HepG2 (cell line): ENCODE measurements around the gene CSKMT. TPM values are rescaled to one million over a fixed set of nuclear protein-coding genes. Genes with fewer than 3 reads are reported as not detected.
A peak's percentile ranks its signal among the peaks of the same experiment; 100 is the strongest.

Source experiments
- ATF3 ChIP-seq: sonication (generic); formaldehyde crosslinking; IDR thresholded peaks from 2 replicates; pipeline ENCODE4 v1.4.0; 2020; ENCODE audit warnings: missing genetic modification reagents
- HNRNPL ChIP-seq: fragments of 200-400 bp; formaldehyde crosslinking; IDR thresholded peaks from 2 replicates; pipeline ENCODE4 v1.6.1; 2017; ENCODE audit warnings: mild to moderate bottlenecking, low read depth, low read length
- KDM5A ChIP-seq: fragments of 200-600 bp; sonication (generic); IDR thresholded peaks from 2 replicates; pipeline ENCODE4 v1.7.0; 2018; ENCODE audit warnings: antibody characterized with exemption, mild to moderate bottlenecking, low read length, borderline replicate concordance
- MED1 ChIP-seq: sonication (generic); formaldehyde crosslinking; IDR thresholded peaks from 2 replicates; pipeline ENCODE4 v1.4.0; 2020; ENCODE audit warnings: missing genetic modification reagents
- MTA1 ChIP-seq: sonication (generic); formaldehyde crosslinking; IDR thresholded peaks from 2 replicates; pipeline ENCODE4 v1.4.0; 2020; ENCODE audit warnings: missing genetic modification reagents, mild to moderate bottlenecking, borderline replicate concordance
- MXD3 ChIP-seq: IDR thresholded peaks from 2 replicates; pipeline ENCODE4 v1.6.1; 2016; ENCODE audit warnings: mild to moderate bottlenecking, missing biosample characterization, missing genetic modification reagents
- NFAT5 ChIP-seq: sonication (generic); formaldehyde crosslinking; IDR thresholded peaks from 2 replicates; pipeline ENCODE4 v1.4.0; 2020; ENCODE audit warnings: missing genetic modification reagents
- PHF8 ChIP-seq: sonication (generic); formaldehyde crosslinking; IDR thresholded peaks from 2 replicates; pipeline ENCODE4 v1.5.0; 2020; ENCODE audit warnings: missing genetic modification reagents
- RARA ChIP-seq: IDR thresholded peaks from 2 replicates; pipeline ENCODE4 v1.6.1; 2016; ENCODE audit warnings: missing genetic modification reagents, missing compliant biosample characterization
- RBAK ChIP-seq: sonication (generic); formaldehyde crosslinking; IDR thresholded peaks from 2 replicates; pipeline ENCODE4 v1.5.1; 2020; ENCODE audit warnings: mild to moderate bottlenecking, missing genetic modification reagents
- SALL2 ChIP-seq: sonication (generic); formaldehyde crosslinking; IDR thresholded peaks from 2 replicates; pipeline ENCODE4 v1.8.1; 2023; ENCODE audit warnings: mild to moderate bottlenecking, missing genetic modification reagents, inconsistent platforms
- TARDBP ChIP-seq: sonication (generic); formaldehyde crosslinking; IDR thresholded peaks from 2 replicates; pipeline ENCODE4 v1.8.0; 2022; ENCODE audit warnings: mild to moderate bottlenecking, missing genetic modification reagents
- ZBED4 ChIP-seq: sonication (generic); formaldehyde crosslinking; IDR thresholded peaks from 2 replicates; pipeline ENCODE4 v1.4.0; 2020; ENCODE audit warnings: missing genetic modification reagents, borderline replicate concordance
- ZNF224 ChIP-seq: sonication (generic); formaldehyde crosslinking; IDR thresholded peaks from 2 replicates; pipeline ENCODE4 v1.5.0; 2020; ENCODE audit warnings: mild to moderate bottlenecking, missing genetic modification reagents
- ZNF367 ChIP-seq: sonication (generic); formaldehyde crosslinking; IDR thresholded peaks from 2 replicates; pipeline ENCODE4 v1.4.0; 2020; ENCODE audit warnings: missing genetic modification reagents, borderline replicate concordance
- ZNF550 ChIP-seq: sonication (generic); formaldehyde crosslinking; IDR thresholded peaks from 2 replicates; pipeline ENCODE4 v1.4.0; 2020; ENCODE audit warnings: mild to moderate bottlenecking, missing genetic modification reagents, borderline replicate concordance
- ZNF773 ChIP-seq: sonication (generic); formaldehyde crosslinking; IDR thresholded peaks from 2 replicates; pipeline ENCODE4 v1.4.0; 2020; ENCODE audit warnings: missing genetic modification reagents, borderline replicate concordance
- ZNF878 ChIP-seq: sonication (generic); formaldehyde crosslinking; IDR thresholded peaks from 2 replicates; pipeline ENCODE4 v1.8.1; 2023; ENCODE audit warnings: mild to moderate bottlenecking, missing genetic modification reagents, moderate library complexity
- polyA plus RNA-seq, 8 experiments: library from polyadenylated mRNA; depleted of rRNA in 3 of 8; stranded (reverse) in 7 of 8; unstranded in 1 of 8; fragments of >200 nt; fragmentation: Illumina TruSeq in 4 of 8; extraction: Trizol in 4 of 8; gene quantifications; 2 replicates each; pipeline versions ENCODE4 v1.2.1 to v1.2.3, GENCODE V29; 2011 to 2016; ENCODE audit warnings: low read depth in 4 of 8, missing spikeins in 1 of 8, mixed read lengths in 1 of 8; ENCODE audit not compliant: insufficient read depth in 1 of 8
- total RNA-seq, 5 experiments: library from RNA; depleted of rRNA; stranded (reverse); fragments of >200 nt; fragmentation: Illumina TruSeq; extraction: Trizol; gene quantifications; 2 replicates each; pipeline ENCODE4 v1.2.3, GENCODE V29; 2016; ENCODE audit warnings: low read depth in 1 of 5

Gene CSKMT
- total and polyA plus RNA-seq, 2 of the 13 experiments (the other 11 are each of a cell fraction or from before 2014, with no cell fraction given) = 7.6 to 31.8 TPM

GRCh38 chr11:62664405-62665074 lies 572 bp upstream of the CSKMT start (continued):
- no peak for TF ChIP-seq NFAT5 (CRISPR knock-in tag)
- TF ChIP-seq ZNF878 (CRISPR knock-in tag) = no peak
- TF ChIP-seq ZNF773 = no peak
- no peak for TF ChIP-seq RARA (CRISPR knock-in tag)
- TF ChIP-seq MXD3 (CRISPR knock-in tag) = 0 out of 2 replicates have a peak, but pooled peaks have one; percentile 75
- TF ChIP-seq HNRNPL = no peak
- no peak for TF ChIP-seq PHF8
- TF ChIP-seq ZNF224 (CRISPR knock-in tag) = no peak
- TF ChIP-seq ATF3 (CRISPR knock-in tag) = no peak
- TF ChIP-seq RBAK (CRISPR knock-in tag) = no peak
- no peak for TF ChIP-seq ZNF367
- TF ChIP-seq ZNF550 (CRISPR knock-in tag) = no peak
- TF ChIP-seq MTA1 = no peak
- no peak for TF ChIP-seq TARDBP (CRISPR knock-in tag)
- peak; percentile 56; the same call in 1 of the 2 replicates for TF ChIP-seq KDM5A
- no peak for TF ChIP-seq ZBED4 (CRISPR knock-in tag)
- TF ChIP-seq MED1 (CRISPR knock-in tag) = peak; percentile 29; the same call in 1 of the 2 replicates
- peak; percentile 44; the same call in 1 of the 2 replicates for TF ChIP-seq SALL2
